Uterus (tissue), 4 donors: ENCODE results near the gene ZMYND15. TPM values are rescaled to one million over a fixed set of nuclear protein-coding genes. Genes with fewer than 3 reads are reported as not detected.

Experiments used
- DNase-seq, 2 donors: peaks; one replicate each; pipeline ENCODE4 v3.0.0-alpha.2; 2019 to 2020
- H3K27ac ChIP-seq, 2 donors: fragments of 200-600 bp; sonication (generic); 1 replicate in 1 of 2; 2 replicates in 1 of 2; pipeline ENCODE4 v1.5.1; 2016 to 2018
- H3K27me3 ChIP-seq, 2 donors: fragments of 200-600 bp; sonication (generic); one replicate each; pipeline ENCODE4 v1.5.1; 2018 to 2019; ENCODE audit warnings: control low read depth in 1 of 2
- H3K36me3 ChIP-seq, 2 donors: fragments of 200-600 bp; sonication (generic); one replicate each; pipeline ENCODE4 v1.5.1; 2019; ENCODE audit warnings: control low read depth in 1 of 2
- H3K4me1 ChIP-seq, 2 donors: fragments of 200-600 bp; sonication (generic); one replicate each; pipeline ENCODE4 v1.5.1; 2018 to 2019; ENCODE audit warnings: control low read depth in 1 of 2
- H3K4me3 ChIP-seq, 2 donors: fragments of 200-600 bp; sonication (generic); 1 replicate in 1 of 2; 2 replicates in 1 of 2; pipeline ENCODE4 v1.5.1; 2018 to 2019; ENCODE audit warnings: mild to moderate bottlenecking in 1 of 2
- H3K9me3 ChIP-seq, 2 donors: fragments of 200-600 bp; sonication (generic); one replicate each; pipeline ENCODE4 v1.5.1; 2019; ENCODE audit warnings: control low read depth in 1 of 2
- POLR2A ChIP-seq, 2 donors: fragments of 450-650 bp; IDR thresholded peaks; one replicate each; pipeline ENCODE4 v1.6.1; 2016; ENCODE audit warnings: antibody characterized with exemption in 2 of 2, mild to moderate bottlenecking in 1 of 2, moderate library complexity in 1 of 2
- intact Hi-C: fragments of 100-400 bp; cut with DNase I; formaldehyde crosslinking; loops from one replicate; pipeline ENCODE4 v1.15.1; 2023; ENCODE audit warnings: low total_unique reads
- total RNA-seq, 4 donors: library from RNA; depleted of rRNA in 3 of 4; stranded (reverse); fragments of >200 nt in 3 of 4; gene quantifications; one replicate each; pipeline versions ENCODE4 v1.1.0 to v1.2.4, GENCODE V29; 2014 to 2023
- TF ChIP-seq, protein P1 (sequence below), 4 experiments: fragments of 200-600 bp in 2 of 4; fragments of 450-650 bp in 2 of 4; sonication (generic) in 2 of 4; IDR thresholded peaks; one replicate each; pipeline ENCODE4 v1.5.1; 2016 to 2019; ENCODE audit warnings: antibody characterized with exemption in 4 of 4, mild to moderate bottlenecking in 2 of 4, moderate library complexity in 1 of 4
- donor health status: DM: yes; HTN: yes; CAD: no.

Gene ZMYND15
- total RNA-seq, 4 donors from 2014 or later: 0.58 to 0.69 TPM; not detected in 2

DNA sequence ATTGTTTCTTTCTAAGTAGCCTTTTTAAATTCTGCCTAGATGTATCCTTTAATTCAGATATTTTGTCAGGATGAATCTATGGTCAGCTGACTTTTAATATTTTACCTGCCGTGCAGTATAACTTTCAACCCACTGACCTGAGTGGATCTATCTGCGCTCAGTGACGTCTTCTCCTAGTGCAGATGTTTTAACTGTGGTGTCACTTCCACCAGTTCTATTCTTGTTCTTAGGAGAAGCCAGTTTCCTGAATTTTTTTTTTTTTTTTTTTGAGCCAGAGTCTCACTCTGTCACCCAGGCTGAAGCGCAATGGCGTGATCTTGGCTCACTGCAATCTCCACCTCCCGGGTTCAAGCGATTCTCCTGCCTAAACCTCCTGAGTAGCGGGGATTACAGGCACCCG lies 27.1 kb downstream of the ZMYND15 start:
- intact Hi-C loops: no loop called here
- Histone ChIP-seq H3K27ac (no peak overlapping the region), H3K9me3 (no peaks in the 10 kb centered on the region), H3K4me3 (no peak overlapping the region), H3K36me3 (no peaks in the 10 kb centered on the region), H3K27me3 (no peaks in the 10 kb centered on the region), H3K4me1 (no peaks in the 10 kb centered on the region)
- TF ChIP-seq, protein P1, sequence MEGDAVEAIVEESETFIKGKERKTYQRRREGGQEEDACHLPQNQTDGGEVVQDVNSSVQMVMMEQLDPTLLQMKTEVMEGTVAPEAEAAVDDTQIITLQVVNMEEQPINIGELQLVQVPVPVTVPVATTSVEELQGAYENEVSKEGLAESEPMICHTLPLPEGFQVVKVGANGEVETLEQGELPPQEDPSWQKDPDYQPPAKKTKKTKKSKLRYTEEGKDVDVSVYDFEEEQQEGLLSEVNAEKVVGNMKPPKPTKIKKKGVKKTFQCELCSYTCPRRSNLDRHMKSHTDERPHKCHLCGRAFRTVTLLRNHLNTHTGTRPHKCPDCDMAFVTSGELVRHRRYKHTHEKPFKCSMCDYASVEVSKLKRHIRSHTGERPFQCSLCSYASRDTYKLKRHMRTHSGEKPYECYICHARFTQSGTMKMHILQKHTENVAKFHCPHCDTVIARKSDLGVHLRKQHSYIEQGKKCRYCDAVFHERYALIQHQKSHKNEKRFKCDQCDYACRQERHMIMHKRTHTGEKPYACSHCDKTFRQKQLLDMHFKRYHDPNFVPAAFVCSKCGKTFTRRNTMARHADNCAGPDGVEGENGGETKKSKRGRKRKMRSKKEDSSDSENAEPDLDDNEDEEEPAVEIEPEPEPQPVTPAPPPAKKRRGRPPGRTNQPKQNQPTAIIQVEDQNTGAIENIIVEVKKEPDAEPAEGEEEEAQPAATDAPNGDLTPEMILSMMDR (IDR thresholded peaks at IDR 0.05): no peak
- TF ChIP-seq POLR2A (IDR thresholded peaks at IDR 0.05): no peak
- no peak for DNase-seq

DNA sequence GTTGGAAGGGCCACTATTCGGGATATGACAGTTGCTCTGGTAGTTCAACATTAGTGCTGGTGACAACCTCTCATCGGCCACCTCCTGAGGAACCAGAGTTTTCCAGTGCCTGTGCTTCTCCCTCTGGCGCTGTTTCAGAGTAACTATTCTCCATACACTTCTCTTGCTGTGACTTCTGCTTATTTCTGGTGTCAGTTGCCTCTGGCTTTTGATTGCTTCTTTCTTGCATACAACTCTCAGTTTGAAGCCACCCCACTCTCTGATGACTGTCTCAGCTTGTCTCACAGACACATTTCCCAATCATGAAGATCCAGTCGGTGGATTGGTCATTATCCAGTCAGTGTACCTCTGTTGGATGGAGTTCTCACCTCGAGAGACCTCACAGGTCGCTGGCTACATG lies 28.7 kb downstream of the ZMYND15 start:
- H3K27me3 ChIP-seq: no peaks in the 10 kb centered on the region
- H3K27ac ChIP-seq: no peak overlapping the region
- H3K9me3 ChIP-seq: no peaks in the 10 kb centered on the region
- TF ChIP-seq POLR2A (IDR thresholded peaks at IDR 0.05): no peak
- TF ChIP-seq, protein P1 (IDR thresholded peaks at IDR 0.05): no peak
- H3K4me3 ChIP-seq: no peak overlapping the region
- H3K36me3 ChIP-seq: no peaks in the 10 kb centered on the region
- H3K4me1 ChIP-seq: no peaks in the 10 kb centered on the region
- intact Hi-C loops: no loop called here
- no peak for DNase-seq

DNA sequence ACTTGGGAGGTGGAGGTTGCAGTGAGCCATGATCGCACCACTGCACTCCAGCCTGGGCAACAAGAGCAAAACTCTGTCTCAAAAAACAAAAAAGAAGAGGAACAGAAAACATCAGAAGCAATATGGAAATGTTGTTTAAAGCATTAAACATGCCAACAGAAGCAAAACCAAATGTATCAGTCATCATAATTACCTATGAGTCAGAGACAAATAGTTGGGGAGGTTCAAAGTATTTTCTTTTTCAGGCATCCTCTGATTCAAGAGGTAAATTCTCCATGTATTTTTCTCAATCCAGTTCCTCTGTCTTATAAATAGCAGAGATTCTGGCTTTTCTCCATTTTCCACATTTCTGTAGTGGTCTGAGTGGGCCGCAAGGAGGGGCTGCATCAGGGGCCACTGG lies 30.0 kb downstream of the ZMYND15 start:
- H3K4me3 ChIP-seq: no peak overlapping the region
- DNase-seq: no peak

DNA sequence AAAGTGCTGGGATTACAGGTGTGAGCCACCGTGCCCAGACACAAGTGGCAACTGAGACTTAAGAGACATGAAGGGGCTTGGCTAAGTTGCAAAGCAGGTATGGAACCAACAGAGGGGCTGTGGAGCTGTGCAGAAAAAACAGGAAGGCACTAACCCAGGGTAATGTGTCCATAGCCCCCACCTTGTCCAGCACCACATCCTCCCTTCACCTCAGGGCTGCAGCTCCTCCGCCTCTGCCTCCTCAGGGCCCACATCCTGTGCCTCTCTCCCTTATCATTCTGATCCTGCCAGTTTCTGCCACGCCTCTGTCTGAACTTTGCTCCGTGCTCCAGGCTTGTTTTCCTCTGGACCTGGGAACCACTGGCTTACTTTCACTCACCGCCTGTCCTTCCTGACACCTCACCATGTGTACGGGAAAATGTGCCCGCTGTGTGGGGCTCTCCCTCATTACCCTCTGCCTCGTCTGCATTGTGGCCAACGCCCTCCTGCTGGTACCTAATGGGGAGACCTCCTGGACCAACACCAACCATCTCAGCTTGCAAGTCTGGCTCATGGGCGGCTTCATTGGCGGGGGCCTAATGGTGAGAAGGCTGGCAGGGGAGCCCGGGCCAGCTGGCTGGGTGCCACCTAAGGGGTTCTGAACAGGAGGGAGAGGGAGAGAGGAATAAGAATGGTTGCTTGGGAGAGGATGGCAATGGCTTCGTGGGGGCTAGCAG lies 32.0 kb downstream of the ZMYND15 start, which contains the start of gene TM4SF5:
Gene TM4SF5, plus strand, starts transcription at position 368 of the 716 bp plus-strand sequence. Its CDS starts 37 bp downstream, at position 405.
- TF ChIP-seq, protein P1 (IDR thresholded peaks at IDR 0.05): no peak
- no peak for TF ChIP-seq POLR2A (IDR thresholded peaks at IDR 0.05)
- Histone ChIP-seq H3K4me1 (no peaks in the 10 kb centered on the region), H3K27me3 (no peaks in the 10 kb centered on the region), H3K9me3 (no peaks in the 10 kb centered on the region), H3K27ac (no peak within 1 kb of the TSS), H3K4me3 (no peak within 1 kb of the TSS), H3K36me3 (no peaks in the 10 kb centered on the region)
- DNase-seq: no peak
- intact Hi-C loops: no loop called here

More for the DNA sequence above, 30.0 kb downstream of the ZMYND15 start:
- H3K27ac ChIP-seq: no peak overlapping the region
- intact Hi-C loops: no loop called here
- H3K27me3 ChIP-seq: no peaks in the 10 kb centered on the region
- H3K4me1 ChIP-seq: no peaks in the 10 kb centered on the region
- no peaks in the 10 kb centered on the region for H3K36me3 ChIP-seq
- TF ChIP-seq POLR2A (IDR thresholded peaks at IDR 0.05): no peak
- TF ChIP-seq, protein P1 (IDR thresholded peaks at IDR 0.05): no peak
- H3K9me3 ChIP-seq: no peaks in the 10 kb centered on the region

DNA sequence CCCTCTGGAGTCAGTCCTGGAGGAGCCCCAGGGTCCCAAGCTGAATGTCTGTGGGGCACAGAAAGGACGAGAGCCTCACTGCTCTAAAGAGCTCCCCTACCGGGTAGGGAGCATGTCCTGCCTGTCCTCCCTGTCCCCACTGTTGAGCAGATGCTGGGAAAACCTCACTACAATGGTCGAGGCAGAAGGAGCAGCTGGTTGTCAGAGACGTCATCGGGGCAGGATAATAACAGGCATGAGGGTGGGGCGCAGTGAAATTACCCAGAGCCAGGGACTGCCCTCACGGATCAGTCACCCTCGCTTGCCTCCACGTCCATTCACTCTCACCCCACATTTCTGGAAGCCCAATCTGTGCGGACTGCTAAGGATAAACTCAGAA lies 32.6 kb downstream of the ZMYND15 start:
- H3K27me3 ChIP-seq: no peaks in the 10 kb centered on the region
- DNase-seq: no peak
- no peak for TF ChIP-seq POLR2A (IDR thresholded peaks at IDR 0.05)
- TF ChIP-seq, protein P1 (IDR thresholded peaks at IDR 0.05): no peak

More for the DNA sequence above, 32.6 kb downstream of the ZMYND15 start:
- intact Hi-C loops: no loop called here
- no peaks in the 10 kb centered on the region for H3K36me3 ChIP-seq
- H3K9me3 ChIP-seq: no peaks in the 10 kb centered on the region
- no peaks in the 10 kb centered on the region for H3K4me1 ChIP-seq
- H3K4me3 ChIP-seq: no peak overlapping the region
- no peak overlapping the region for H3K27ac ChIP-seq
